ENCODE measurements around the gene CDX1. TPM values are rescaled to one million over a fixed set of nuclear protein-coding genes. Genes with fewer than 3 reads are reported as not detected.

The CDX1 gene
- not detected in 2 replicates for total RNA-seq

DNA sequence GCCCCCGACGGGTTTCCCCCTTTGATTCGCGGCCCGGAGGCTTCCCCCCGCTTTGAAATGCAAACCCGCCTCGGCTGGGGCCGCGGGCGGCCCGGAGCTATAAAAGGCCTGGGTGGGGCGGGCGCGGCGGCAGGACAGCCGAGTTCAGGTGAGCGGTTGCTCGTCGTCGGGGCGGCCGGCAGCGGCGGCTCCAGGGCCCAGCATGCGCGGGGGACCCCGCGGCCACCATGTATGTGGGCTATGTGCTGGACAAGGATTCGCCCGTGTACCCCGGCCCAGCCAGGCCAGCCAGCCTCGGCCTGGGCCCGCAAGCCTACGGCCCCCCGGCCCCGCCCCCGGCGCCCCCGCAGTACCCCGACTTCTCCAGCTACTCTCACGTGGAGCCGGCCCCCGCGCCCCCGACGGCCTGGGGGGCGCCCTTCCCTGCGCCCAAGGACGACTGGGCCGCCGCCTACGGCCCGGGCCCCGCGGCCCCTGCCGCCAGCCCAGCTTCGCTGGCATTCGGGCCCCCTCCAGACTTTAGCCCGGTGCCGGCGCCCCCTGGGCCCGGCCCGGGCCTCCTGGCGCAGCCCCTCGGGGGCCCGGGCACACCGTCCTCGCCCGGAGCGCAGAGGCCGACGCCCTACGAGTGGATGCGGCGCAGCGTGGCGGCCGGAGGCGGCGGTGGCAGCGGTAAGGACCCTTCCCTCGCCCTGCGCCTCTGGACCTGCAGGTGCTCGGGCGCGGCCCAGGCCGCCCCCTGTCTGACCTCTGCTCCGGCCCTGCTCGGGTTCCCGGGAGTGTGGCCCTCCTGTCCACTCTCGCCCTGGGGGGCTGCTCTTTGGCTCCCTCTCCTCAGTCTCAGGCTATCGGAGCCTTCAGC lies at the start of gene CDX1:
Gene CDX1, plus strand, starts transcription at position 129 of the 862 bp plus-strand sequence. Its CDS starts 99 bp downstream, at position 228.
- no peak for DNase-seq (ENCODE audit: low read depth)

DNA sequence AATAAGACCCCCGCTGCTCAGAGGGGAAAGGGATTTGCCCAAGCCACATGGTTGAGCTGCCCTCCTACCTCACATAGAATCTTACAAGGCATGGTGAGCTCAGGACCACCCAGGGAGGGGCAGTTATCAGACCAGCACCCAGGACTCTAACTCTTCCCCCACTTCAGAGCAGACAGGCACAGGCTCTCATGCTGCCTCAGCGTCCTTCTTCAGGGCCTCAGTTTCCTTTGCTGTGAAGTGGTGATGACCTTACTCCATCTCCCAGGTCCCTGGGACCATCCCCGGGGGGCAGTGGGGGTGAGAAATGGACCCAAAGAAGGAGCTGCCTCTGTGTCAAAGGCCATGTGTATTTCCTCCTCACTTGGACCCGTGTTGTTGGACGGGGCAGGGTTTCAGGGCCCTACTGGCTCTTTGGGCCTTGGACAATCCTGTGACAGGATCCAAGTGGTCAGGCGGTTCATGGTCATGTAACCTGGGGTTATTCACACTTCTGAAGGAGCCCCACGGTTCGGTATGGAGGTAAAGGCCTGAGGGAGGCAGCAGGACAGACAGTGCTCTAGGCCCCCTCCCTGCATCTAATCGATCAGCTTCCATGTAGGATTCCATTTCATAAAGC lies 48.5 kb upstream of the CDX1 start:
- no peak for DNase-seq (ENCODE audit: low read depth)

DNA sequence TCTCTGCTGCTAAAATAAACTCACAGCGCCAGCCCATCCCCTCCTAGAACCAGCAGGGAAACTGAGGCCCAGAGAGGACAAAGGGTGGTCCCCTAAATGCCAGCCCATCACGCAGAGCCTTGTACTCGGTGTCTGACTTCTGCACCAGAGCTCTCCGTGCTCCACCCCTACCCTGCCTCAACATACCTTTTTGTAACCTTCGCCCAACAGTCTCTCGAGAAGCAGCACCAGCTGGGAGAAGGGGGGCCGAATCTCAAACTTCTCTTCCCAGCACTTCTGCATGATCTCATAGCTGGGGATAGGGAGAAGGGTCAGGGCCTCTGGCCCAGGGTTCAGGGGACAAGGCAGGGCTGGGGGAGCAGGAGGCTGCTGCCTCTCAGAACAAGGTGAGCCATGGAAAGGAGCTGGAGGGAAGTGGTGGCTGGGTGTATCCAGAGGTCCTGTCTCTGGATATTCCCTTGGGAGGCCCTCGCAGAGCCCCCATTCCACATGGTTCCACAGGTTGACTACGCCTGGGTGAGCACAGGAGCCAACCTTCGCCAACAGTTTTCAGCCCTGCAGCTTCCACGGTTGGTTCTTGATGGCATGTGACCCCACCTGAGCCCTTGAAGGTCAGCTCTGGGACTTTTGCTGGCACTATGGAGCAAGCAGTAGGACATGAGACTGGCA lies 47.9 kb upstream of the CDX1 start:
- DNase-seq (ENCODE audit: low read depth), result no peak

DNA sequence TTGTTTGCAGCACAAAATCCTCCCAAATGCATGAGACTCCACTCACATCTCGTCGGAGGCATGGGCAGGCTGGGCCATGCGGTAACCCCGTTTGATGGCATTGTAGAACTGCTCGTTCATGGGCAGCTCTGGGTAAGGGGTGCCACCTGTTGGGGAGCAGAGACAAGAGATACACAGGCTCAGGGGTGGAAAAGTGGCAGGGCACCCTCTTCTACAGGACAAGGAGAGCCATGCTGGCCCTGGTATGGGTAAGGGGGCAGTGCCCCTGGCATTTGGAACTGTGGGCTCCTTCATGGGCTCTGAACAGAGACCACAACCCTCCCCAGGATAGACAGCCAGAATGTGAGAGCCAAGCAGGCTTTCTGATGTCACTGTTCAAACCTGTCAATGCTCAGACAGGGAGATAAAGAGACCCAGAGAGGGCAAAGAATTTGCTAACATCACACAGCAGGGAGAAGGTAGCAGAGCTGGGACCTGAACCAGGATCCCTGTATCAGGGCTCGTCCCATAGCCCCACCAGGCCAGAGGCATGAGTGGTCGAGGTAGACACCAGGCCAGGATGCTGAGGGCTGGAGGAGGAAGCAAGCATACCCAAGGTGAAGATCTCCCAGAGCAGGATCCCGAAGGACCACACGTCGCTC lies 47.0 kb upstream of the CDX1 start:
- no peak for DNase-seq (ENCODE audit: low read depth)

DNA sequence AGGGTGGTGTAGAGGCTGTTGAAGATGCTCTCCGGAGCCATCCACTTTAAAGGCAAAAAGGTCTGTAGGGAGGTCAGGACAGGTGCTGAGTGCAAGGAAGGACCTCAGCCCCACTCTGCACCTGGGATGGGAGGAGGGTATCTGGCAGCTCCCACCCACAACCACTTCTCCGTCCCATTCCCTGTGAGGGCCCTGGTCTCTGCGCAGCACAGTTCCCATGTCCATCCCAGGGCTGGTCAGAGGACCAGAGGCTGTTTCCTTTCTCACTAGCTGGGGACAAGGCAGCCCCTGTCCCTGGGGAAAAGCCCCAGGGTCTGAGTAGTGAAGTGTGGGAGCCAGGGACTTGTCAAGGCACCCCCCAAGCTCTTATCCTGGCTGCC lies 46.5 kb upstream of the CDX1 start:
- DNase-seq (ENCODE audit: low read depth), result no peak

DNA sequence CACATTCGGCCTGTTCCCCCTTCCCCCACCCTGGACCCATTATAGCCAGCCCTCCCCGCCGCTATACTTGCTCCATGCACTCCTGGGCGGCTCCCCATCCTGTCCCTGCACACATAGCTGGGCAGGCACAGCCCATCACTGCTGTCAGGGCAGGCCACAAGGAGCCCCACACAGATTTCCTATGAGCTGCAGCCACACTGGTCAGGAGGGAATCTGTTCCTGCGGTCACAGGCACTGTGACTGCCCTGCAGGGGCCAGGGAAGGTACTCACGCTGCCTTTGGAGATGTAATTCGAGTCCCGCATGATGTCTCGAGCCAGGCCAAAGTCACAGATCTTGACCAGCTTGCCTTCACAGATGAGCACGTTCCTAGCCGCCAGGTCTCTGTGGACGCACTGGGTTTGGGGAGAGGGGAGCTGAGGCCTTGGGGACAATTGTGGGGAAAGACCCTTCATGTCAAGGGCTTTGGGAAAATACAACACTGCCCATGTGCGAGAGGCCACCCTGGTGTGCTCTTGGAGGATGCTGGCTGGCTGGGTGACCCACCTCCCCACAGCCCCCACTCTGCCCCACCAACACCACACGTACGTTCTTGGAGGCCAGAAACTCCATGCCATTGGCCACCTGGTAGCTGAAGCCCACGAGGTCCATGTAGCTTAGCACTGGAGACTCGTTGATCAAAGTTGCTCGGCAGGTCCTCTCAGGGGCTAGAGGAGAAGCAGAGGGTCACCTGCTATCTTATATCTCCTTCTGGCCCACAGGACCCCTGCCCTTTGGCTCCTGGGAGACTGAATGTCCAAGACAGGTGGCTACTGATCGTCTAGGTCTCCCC lies 45.7 kb upstream of the CDX1 start:
- DNase-seq (ENCODE audit: low read depth), result no peak

DNA sequence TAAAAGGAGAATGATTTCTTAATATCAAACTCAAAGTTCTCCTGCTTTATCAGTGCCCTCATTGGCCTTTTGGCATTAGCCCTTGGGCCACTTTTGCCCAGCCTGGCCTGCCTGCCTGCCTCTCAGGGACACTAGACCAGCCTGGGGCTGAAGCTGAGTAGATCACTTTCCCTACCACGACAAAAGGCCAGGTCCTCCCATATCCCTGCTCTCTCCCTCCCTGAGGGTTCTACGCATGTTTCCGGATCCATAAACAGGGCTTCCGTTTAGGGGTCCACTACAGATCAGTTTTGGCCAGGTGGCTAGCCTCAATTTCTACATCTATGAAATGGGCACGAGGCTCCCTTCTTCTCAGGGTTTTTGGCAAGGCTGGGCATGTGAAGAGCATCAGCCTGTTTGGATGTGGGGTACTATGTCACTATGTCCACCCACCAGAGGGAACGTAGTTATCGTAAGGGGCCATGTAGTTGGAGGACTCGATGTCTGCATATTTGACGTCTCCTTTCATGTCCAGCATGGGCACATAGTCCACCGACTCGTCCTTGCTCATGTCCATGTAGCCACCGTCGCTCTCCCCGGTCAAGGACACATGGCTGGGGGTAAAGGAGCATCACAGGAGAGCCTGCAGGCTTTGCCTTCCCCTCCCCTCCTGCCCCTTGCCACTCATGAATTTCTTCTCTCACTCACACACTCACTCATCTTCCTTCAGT lies 45.0 kb upstream of the CDX1 start:
- DNase-seq (ENCODE audit: low read depth), result no peak

DNA sequence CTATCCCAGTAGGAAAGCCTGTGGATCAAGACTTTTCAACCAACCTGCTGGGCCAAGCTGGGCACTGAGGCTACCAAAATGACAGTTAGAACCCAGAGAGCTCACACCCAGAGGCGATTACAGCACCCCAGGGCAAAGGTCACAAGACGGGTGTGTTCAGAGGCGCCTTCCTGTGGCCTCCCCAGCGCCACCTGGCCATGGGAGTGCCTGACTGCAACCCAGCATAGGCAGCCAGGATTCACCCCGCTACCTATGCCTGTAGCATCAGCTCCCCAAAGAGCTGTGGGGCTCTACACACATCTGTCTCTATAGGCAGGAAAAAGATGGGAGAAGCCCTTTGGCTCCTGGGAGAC lies 44.4 kb upstream of the CDX1 start:
- no peak for DNase-seq (ENCODE audit: low read depth)

DNA sequence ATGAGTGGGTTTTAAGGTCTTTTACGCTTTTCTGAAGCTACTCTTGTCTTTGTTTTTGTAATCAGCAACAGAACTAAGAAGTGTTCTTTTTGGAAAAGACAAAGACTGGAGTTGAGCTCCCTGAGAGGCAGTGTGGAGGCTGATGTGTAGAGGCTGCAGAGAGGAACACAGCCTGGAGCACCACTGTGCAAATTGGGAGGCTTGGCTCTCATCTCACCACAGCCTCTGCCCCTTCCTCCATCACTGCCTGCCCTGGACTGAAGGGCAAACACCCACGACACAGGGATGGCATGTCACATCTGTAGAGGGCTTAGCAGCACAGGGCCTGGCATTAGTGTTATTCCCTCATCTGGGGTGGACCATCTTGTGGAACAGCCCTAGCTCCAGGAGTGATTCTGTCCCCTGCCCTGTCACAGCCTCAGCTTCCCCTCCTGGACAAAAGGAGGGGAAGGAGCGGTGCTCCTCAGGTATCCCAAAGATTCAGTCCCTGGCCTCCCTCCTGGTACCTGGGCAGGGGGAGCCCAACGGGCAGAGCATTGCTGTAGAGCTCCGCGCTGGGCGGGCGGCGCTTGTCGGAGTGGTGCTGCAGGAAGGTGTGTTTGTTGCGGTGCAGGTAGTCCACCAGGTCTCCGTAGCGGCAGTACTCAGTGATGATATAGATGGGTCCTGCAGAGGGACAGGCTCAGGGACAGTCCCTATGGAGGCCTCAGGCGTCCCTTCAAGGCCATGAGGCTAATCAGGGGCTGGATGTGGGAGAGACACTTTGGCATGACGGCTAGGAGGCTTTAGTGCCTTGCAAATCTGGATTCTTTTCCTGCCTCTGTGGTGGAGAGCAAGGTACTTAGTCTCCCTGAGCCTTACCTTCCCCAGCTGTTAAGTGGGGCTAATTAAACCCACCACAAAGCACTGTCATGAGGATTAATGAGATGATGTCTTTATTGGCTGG lies 43.8 kb upstream of the CDX1 start:
- no peak for DNase-seq (ENCODE audit: low read depth)

DNA sequence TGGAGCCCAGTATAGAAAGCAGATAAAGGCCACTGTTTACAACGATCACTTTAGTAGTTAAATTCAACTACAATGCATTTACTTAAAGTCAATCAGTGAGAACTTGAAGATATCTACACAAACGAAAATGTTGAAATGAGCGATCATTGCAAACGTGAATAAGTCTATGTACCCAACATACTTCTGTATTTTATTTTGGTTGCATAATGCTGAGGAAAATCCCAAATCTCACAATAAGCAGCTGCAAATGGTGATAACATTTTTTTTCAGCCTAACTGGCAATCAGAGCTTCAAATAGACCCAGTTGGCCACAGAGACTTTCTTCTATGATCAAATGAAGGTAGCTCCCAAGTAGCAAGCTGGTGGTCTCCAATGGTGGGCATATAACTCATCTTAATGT lies 43.0 kb upstream of the CDX1 start:
- DNase-seq (ENCODE audit: low read depth), result no peak

DNA sequence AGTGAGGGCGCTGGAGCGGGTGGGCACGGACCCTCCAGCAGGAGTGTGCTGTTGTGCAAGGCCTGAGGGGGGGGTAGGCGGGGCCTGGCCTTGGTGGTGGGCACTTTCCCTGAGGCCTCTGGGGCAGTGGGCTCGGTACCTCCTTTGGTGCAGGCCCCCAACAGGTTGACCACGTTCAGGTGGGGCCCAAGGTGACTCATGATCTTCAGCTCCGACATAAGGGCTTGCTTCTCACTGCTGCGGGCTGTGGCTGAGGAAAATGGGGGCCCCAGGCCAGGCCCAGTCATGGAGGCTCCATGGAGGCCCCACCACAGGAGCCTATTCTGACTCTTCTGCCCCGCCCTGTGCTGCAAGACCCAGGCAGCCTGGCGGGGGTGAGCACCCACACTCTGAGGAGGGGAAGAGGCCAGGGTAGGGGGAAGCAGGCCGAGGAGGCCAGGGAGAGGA lies 42.4 kb upstream of the CDX1 start:
- no peak for DNase-seq (ENCODE audit: low read depth)

DNA sequence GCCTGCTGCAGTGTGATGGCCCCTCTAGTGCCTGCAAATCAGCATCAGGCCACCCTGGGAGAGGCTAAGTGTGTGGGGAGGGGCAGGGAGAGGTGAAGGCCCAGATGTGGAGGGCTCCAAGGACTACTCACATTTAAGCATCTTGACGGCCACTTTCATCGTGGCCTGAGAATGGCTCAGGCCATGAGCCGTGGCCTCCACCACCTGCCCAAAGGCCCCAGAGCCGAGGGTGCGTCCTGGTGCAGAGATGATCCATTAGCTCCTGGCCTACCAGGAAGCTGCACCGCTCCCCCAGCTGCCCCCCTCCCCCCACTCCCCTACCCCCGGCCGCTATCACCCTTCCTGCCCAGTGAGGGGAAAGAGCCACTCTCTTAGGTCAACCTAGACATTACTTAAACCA lies 42.0 kb upstream of the CDX1 start:
- no peak for DNase-seq (ENCODE audit: low read depth)

DNA sequence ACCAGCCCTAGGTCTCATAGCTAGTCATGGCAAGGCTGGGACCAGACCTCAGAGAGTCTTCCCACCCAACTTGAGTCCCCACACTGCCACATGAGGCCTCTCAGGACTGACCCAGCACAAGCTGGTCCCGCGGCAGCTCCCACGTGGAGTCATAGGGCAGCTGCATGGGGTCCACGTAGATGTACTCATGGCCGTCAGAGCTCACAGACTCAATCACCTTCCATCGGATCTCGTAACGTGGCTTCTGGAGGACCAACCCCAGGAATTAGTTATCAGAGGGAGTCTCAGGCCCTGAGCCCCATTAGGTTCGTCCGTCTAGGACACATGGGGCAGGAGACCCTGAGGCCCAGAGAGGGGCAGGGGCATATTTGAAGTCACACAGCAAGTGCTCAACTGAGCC lies 41.2 kb upstream of the CDX1 start:
- no peak for DNase-seq (ENCODE audit: low read depth)

DNA sequence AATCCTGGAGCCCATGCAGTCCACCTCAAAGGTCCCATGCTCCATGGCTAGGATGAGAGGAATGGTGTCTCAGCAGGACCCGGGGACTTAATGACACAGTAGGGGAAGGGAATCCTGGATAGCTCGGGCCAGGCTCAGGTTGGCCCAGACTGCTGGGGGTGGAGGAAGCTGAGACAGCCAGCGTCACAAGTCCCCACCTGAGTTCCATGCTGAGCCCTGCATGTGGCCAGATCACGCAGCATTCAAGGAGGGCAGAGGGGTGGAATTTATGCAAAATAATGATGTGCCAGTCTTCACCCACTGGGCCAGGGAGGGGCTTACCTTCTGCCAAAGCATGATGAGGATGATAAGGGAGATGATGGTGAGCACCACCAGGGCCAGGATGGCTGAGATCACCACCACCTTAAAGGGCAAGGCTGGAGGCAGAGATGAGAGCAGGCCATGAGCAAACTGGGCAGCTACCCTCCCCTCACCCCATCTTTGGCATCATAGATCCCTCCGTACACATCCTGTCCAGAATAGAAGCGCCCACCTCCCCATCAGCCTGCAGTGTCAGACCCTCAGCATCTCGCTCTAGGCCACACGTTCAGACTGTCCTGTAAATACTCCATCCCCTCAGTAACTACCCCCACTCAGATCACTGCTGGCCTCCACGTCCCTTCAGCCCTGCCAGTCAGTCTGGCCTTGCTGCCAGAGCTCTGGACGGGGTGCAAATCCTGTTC lies 40.2 kb upstream of the CDX1 start:
- no peak for DNase-seq (ENCODE audit: low read depth)

DNA sequence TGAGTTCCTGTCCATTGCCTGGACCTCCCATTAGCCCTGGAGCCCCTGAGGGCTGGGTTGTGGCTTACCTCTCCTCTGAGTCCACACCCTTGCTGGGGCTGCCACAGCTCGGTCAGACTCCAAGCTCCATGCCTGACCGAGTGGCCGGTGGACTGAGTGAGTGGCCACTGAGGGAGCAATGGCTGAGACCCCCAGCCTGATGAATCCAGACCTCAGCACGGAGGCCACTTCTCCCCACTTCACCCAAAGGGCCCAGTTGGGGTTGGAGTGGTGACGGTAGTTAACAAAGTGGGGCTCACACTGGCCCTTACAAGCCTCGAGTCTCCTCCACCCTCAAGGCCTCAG lies 39.7 kb upstream of the CDX1 start:
- no peak for DNase-seq (ENCODE audit: low read depth)

DNA sequence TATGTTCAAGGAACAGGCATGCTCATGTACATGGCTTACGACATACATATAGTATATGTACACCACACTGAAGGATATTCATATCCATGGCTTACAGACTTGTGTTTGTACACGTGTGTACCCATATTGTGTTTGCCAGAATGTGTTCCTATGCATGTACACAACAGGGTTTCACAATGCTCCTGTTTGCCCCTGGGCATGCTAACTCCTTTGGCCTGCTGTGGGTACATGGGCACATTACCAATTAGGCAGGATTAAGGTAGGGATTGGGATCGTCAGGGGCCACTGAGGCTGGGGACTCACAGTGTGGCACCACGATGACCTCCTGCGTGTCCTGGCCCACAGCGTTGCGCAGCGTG lies 37.1 kb upstream of the CDX1 start:
- DNase-seq (ENCODE audit: low read depth), result no peak

DNA sequence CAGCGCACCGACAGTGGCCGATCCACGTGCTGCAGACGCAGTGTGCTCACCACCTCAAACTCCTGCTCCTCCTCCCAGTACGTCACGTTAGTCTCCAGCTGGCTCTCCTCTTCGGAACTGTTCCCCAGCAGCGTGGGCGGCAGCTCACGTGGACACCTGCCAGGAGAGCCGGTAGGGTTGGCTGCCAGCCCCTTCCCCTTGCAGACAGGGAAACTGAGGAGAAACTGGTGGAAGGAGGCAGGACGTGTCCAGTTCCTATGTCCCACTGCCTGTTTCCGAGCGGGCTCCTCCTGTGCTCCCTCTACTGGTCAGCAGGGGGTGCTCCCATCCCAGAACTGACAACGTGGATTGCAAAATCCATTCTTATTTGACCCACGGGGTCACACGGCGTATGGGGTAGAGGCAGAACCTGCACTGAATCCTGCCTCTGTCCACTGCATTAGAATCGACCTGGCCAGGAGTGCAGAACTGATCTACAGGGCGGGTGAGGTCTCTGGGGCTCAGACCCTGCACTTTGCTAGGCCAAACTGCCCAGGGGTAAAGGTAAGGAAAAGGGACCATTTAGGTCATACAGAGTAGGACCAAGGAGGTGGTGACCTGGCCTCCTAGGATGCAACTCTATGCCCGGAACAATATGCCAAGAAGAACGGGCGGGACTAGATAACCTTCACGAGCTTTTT lies 36.6 kb upstream of the CDX1 start:
- peak; percentile 52 for DNase-seq (ENCODE audit: low read depth)

DNA sequence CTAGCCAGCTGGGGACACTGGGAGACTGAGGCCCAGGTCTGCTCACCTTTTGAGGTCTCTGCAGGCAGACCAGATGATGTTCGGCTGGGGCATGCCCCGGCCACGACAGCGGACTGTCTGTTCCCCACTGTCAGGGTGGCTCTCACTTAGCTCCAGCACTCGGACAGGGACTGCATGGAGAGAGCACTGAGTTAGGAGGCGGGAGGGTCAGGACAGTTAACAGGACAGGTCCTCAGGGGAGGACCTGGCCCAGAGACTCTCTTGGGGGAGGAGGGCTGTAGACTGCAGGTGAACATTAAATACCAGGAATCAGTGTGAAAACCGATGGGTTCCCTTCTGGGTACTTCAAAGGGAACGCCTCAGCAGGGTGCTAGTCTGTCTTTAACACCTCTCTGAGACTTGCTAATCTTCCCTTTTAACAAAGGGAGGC lies 36.1 kb upstream of the CDX1 start:
- DNase-seq (ENCODE audit: low read depth), result no peak

DNA sequence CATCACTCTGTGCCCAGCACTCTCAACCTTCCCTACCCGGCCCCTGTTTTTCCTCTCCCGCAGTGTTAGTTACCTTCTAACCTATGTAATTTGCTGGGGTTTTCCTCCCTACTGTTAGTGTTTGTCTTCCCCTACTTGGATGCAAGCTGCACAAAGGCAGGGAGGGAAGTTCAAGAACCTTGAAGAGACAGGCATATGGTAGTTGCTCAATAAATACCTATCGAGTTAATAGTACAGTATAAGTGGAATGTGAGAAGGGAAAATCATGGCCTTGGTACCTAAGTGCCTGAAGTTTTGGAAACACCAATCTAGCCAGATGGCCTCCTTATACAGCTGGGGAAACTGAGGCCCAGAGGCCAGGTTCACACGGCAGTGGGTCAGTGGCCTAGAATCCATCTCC lies 35.1 kb upstream of the CDX1 start:
- DNase-seq (ENCODE audit: low read depth), result no peak

Measured in renal cortical epithelial cell (primary cell).